HL-60/S4 treated with retinoic acid at 250 ng/mL for 4 days and 3 days (cell line): ENCODE measurements around the gene PSME1.
"Not testable (repeated sequence)": the region's sequence is repeated elsewhere in the genome, so short reads cannot be mapped to it uniquely, and the experiment has no call there.

Experiments
- in situ Hi-C: fragments of 300-500 bp; cut with MboI; formaldehyde crosslinking; loops from 2 replicates; pipeline ENCODE4 v1.7.0; 2022; ENCODE audit warnings: low sequenced_read_pairs

The PSME1 gene

DNA sequence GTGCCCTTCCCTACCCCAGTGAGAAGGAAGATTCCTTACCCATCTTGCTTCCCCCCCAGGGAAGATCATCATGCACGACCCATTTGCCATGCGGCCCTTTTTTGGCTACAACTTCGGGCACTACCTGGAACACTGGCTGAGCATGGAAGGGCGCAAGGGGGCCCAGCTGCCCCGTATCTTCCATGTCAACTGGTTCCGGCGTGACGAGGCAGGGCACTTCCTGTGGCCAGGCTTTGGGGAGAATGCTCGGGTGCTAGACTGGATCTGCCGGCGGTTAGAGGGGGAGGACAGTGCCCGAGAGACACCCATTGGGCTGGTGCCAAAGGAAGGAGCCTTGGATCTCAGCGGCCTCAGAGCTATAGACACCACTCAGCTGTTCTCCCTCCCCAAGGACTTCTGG, 32.5 kb upstream of the PSME1 start:
- in situ Hi-C loops, result no loop called here

GRCh38 chr14:24105609-24106239, 30.3 kb upstream of the PSME1 start:
- in situ Hi-C loops, result not testable (repeated sequence)

- in situ Hi-C loops, result no loop called here
Observed at GRCh38 chr14:24106672-24107271, 29.2 kb upstream of the PSME1 start.

- in situ Hi-C loops, result no loop called here
Observed at GRCh38 chr14:24108336-24108874, 27.6 kb upstream of the PSME1 start.

DNA sequence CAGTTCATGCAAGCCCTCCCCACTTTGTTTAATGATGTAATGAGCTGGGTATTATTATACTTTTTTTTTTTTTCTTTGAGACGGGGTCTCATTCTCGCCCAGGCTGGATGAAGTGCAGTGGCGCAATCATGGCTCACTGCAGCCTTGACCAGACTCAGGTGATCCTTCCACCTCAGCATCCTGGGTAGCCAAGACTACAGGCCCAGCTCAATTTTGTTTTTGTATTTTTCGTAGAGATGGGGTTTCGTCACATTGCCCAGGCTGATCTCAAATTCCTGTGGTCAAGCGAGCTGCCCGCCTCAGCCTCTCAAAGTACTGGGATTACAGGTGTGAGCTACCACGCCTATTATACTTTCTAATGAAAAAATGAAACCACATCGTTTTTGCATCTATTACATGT, 25.9 kb upstream of the PSME1 start:
- in situ Hi-C loops, result no loop called here

DNA sequence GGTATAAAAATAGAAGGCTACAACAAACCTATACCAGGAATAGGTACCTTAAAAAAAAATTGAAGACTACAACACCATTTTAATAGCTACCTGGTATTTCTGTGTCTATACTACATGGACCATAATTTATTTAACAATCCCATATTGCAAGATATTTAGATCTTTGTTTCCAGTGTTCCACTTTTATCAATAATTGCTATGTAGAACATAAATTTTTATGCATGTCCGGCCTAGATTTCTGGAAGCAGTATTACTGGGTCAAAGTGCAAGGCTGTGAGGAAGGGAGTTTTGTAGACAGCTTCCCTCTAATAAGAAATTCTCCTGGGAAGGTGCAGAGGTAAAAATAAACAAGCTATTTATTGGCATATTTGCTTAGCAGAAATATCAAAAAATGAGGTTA, 25.5 kb upstream of the PSME1 start:
- in situ Hi-C loops, result no loop called here

GRCh38 chr14:24113379-24113800, 22.6 kb upstream of the PSME1 start:
- in situ Hi-C loops, result no loop called here

- in situ Hi-C loops, result no loop called here
Observed at GRCh38 chr14:24113801-24114531, 22.0 kb upstream of the PSME1 start.

- in situ Hi-C loops, result no loop called here
Observed at GRCh38 chr14:24114532-24115421, 21.2 kb upstream of the PSME1 start, which contains the start of the genes DCAF11 and NRL. TSS of gene DCAF11 (plus strand) at chr14:24114777. CDS start at chr14:24115595, 818 bp downstream. TSS of gene NRL (minus strand) at chr14:24114949. CDS start at chr14:24082848, 32,101 bp downstream.

GRCh38 chr14:24115422-24116127, 20.4 kb upstream of the PSME1 start:
- in situ Hi-C loops, result no loop called here

DNA sequence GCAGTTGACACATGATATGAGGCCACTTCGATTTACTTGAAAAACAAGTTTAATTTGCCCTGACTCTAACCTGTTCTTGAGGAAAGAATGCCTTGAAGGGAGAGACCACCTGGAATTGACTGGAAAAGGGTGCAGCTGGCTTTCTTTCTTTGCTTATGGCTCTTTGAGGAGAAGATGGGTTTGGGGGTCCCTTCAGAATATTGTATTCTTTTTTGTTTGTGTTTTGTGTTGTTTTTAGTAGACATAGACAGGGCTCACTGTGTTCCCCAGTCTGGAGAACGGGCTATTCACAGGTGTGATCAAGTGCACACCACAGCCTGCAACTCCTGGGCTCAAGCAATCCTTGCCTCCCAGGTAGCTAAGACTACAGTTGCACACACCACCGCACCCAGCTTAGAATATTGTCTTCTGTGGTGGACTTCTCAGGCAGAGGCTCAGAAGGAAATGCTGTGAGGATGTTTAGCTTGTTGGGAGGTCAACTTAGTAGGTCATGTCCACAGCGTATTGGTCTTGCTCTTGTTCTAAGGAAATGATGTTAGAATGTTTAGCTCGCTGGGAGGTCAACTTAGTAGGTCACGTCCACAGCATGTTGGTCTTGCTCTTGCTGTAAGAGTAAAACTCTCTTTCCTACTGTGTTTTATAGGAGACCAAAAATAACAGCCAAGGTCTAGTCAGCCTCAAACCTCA, 19.7 kb upstream of the PSME1 start:
- in situ Hi-C loops, result no loop called here

GRCh38 chr14:24117179-24117578, 18.8 kb upstream of the PSME1 start:
- in situ Hi-C loops, result no loop called here

DNA sequence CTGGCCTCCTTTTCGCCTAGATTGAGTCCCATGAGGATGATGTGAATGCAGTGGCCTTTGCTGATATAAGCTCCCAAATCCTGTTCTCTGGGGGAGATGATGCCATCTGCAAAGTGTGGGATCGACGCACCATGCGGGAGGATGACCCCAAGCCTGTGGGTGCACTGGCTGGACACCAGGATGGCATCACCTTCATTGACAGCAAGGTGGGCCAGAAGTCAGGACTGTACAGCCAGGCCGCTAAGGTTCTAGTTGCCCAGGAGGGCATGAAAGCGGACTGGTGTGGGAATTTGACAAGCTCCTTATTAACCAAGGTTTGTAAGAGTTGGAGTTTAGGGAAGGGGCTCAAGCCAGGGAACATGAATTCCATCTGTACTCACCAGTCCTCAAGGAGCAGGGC, 16.3 kb upstream of the PSME1 start:
- in situ Hi-C loops, result no loop called here

GRCh38 chr14:24121210-24121609, 14.8 kb upstream of the PSME1 start:
- in situ Hi-C loops, result no loop called here

GRCh38 chr14:24122416-24122815, 13.6 kb upstream of the PSME1 start:
- in situ Hi-C loops, result no loop called here

DNA sequence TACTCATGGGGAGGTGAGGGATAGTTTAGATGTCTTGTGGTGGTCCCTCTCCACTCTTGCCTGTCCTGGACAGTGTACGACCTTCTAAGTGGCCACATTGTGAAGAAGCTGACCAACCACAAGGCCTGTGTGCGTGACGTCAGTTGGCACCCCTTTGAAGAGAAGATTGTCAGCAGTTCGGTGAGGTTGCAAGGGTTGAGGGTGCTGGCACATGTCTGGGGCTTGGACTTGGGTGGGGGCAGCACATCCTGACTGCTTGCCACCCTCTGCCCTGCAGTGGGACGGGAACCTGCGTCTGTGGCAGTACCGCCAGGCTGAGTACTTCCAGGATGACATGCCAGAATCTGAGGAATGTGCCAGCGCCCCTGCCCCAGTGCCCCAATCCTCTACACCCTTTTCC, 13.1 kb upstream of the PSME1 start:
- in situ Hi-C loops, result no loop called here

DNA sequence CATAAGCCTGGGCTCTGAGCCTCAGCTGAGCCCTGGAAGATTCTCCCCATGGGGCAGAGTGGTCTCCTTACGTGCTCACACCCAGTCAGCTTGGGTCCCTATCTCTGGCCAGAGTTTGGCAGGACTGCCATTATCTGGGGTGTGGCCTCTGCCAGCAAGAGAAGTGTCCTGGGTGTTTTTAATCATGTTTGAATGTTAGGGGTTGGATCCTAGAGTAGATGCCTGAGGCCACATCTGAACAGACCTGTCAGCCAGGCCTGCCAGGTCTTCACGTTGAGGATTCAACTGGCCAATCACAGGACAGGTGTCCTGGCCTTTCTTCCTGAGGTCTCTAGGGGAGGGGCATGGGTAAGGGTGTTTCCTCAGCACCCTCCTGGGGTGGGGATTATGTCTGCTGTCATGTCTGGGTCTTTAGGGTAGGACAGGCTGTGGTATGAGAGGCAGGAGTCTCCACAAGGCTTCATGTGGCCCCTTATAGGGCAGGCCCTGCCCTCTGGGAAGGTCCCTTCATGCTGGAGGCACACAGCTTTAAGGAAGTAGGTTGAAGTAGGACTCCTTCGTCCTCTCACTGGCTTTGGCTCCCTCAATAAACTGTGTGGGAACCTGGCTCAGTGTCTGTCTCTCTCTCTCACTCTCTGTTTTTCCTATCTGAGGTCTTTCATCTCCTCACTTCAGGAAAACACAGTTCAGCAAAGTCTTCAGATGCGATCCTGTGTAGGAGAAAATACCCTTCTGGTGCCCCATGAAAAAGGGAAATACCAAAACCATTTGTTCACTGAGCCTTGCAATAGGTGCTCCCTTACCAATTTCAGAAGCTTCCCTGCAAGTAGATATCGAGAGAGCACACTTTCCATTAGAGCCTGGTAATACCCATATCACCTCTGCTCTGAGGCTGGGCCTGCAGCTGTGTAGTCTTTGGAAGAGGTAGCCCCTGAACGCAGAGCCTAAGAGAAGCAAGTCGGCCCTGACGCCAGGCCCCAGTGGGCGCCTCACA, 12.3 kb upstream of the PSME1 start:
- in situ Hi-C loops, result no loop called here

DNA sequence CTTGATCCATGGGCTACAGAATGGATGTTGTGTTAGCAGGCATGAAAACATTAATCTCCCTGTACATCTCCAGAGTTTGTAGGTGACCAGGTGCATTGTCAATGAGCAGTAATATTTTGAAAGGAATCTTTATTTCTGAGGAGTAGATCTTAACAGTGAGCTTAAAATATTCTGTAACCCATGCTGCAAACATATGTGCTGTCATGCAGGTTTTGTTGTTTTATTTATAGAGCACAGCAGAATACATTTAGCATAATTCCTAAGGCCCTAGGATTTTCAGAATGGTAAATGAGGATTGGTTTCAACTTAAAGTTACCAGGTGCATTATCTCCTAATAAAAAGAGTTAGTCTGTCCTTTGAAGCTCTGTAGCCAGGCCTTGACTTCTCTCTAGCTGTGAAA, 9.1 kb upstream of the PSME1 start:
- in situ Hi-C loops, result no loop called here
